Common myeloid progenitor, CD34-positive (primary cell): ENCODE results near the gene SLC8A2.
A peak's percentile ranks its signal among the peaks of the same experiment; 100 is the strongest.

ENCODE experiments used
- CTCF ChIA-PET: fragments of 350-600 bp; sonication (Branson Sonifier 250); formaldehyde crosslinking; loops from one replicate; lab custom pipeline; 2021; ENCODE audit warnings: antibody characterized with exemption; lab: Charles Lee
- POLR2A ChIA-PET: fragments of 350-600 bp; sonication (Branson Sonifier 250); formaldehyde crosslinking; loops from one replicate; lab custom pipeline; 2021; ENCODE audit warnings: antibody characterized with exemption; lab: Charles Lee
- DNase-seq, 3 donors: peaks; one replicate each; pipeline versions ENCODE4 v3.0.0 to v3.0.0-alpha.2; 2013
- H3K27ac ChIP-seq, 2 experiments: 1 replicate in 1 of 2; 2 replicates in 1 of 2; pipeline ENCODE4 v1.7.0; 2013; ENCODE audit warnings: inconsistent platforms in 2 of 2, low read length in 2 of 2, mild to moderate bottlenecking in 2 of 2, low read depth in 1 of 2, moderate library complexity in 1 of 2; ENCODE audit not compliant: severe bottlenecking in 2 of 2, insufficient read depth in 1 of 2, poor library complexity in 1 of 2
- H3K27me3 ChIP-seq, 5 experiments: replicated peaks in 2 of 5; 1 replicate in 3 of 5; 2 replicates in 2 of 5; pipeline versions ENCODE4 v1.6.1 to v1.7.0; 2013; ENCODE audit warnings: low read length in 4 of 5, mild to moderate bottlenecking in 2 of 5, moderate library complexity in 2 of 5, inconsistent platforms in 1 of 5; ENCODE audit not compliant: insufficient read depth in 5 of 5, control insufficient read depth in 4 of 5
- H3K36me3 ChIP-seq, 4 experiments: 1 replicate in 2 of 4; 2 replicates in 2 of 4; pipeline versions ENCODE4 v1.6.1 to v1.7.0; 2013; ENCODE audit warnings: low read length in 3 of 4, control low read depth in 1 of 4, mild to moderate bottlenecking in 1 of 4; ENCODE audit not compliant: control insufficient read depth in 4 of 4, insufficient read depth in 4 of 4
- H3K4me1 ChIP-seq, 4 experiments: 1 replicate in 3 of 4; 2 replicates in 1 of 4; pipeline versions ENCODE4 v1.6.1 to v1.7.1; 2013; ENCODE audit warnings: low read length in 3 of 4, mild to moderate bottlenecking in 3 of 4, control low read depth in 1 of 4, inconsistent platforms in 1 of 4, moderate library complexity in 1 of 4; ENCODE audit not compliant: control insufficient read depth in 4 of 4, insufficient read depth in 4 of 4; ENCODE audit errors: control extremely low read depth in 1 of 4
- H3K4me3 ChIP-seq, 7 experiments: 1 replicate in 4 of 7; 2 replicates in 3 of 7; pipeline versions ENCODE4 v1.5.1 to v1.7.0; 2013; ENCODE audit warnings: mild to moderate bottlenecking in 7 of 7, low read length in 6 of 7, moderate library complexity in 6 of 7, inconsistent platforms in 2 of 7, low read depth in 2 of 7, control low read depth in 1 of 7; ENCODE audit not compliant: insufficient read depth in 4 of 7, control insufficient read depth in 1 of 7; ENCODE audit errors: extremely low read depth in 1 of 7
- H3K9me3 ChIP-seq, 5 experiments: 1 replicate in 4 of 5; 2 replicates in 1 of 5; pipeline versions ENCODE4 v1.6.1 to v1.7.1; 2013; ENCODE audit warnings: low read length in 4 of 5, mild to moderate bottlenecking in 2 of 5, inconsistent platforms in 1 of 5, low read depth in 1 of 5, moderate library complexity in 1 of 5; ENCODE audit not compliant: control insufficient read depth in 4 of 5, insufficient read depth in 2 of 5; ENCODE audit errors: control extremely low read depth in 1 of 5
- WGBS: methylation state at CpG from one replicate; pipeline ENCODE4 v1.1.5; 2013; ENCODE audit not compliant: insufficient coverage; 5-methylcytosine and 5-hydroxymethylcytosine counted together

Gene SLC8A2

GRCh38 chr19:47421844-47422395, 49.8 kb downstream of the SLC8A2 start:
- H3K9me3 ChIP-seq: no peaks in the 10 kb centered on the region
- ChIA-PET POLR2A (no interaction called here), CTCF (no interaction called here)
- H3K27me3 ChIP-seq: peaks cover 13 to 95% (median 43%) of the 10 kb centered on the region in 5 experiments
- no peak overlapping the region for H3K27ac ChIP-seq
- no peaks in the 10 kb centered on the region for H3K36me3 ChIP-seq
- H3K4me1 ChIP-seq: peaks cover 0 to 19% (median 10%) of the 10 kb centered on the region in 4 experiments
- WGBS: 2% methylated on average over 20 of the region's 31 CpGs
- peak in 1 of 3 donors; percentile 34 for DNase-seq
- no peak overlapping the region for H3K4me3 ChIP-seq

GRCh38 chr19:47421244-47421786, 50.4 kb downstream of the SLC8A2 start:
- CTCF ChIA-PET: no interaction called here
- no peaks in the 10 kb centered on the region for H3K36me3 ChIP-seq
- no peak overlapping the region for H3K4me3 ChIP-seq
- H3K9me3 ChIP-seq: no peaks in the 10 kb centered on the region
- POLR2A ChIA-PET: no interaction called here
- WGBS: 15% methylated on average over 12 of the region's 16 CpGs
- H3K27me3 ChIP-seq: peaks cover 13 to 95% (median 43%) of the 10 kb centered on the region in 5 experiments
- DNase-seq: no peak
- H3K4me1 ChIP-seq: peaks cover 0 to 19% (median 10%) of the 10 kb centered on the region in 4 experiments
- H3K27ac ChIP-seq: no peak overlapping the region

GRCh38 chr19:47419789-47420188, 51.9 kb downstream of the SLC8A2 start:
- Histone ChIP-seq H3K27ac (no peak overlapping the region), H3K27me3 (peaks cover 10 to 97% (median 44%) of the 10 kb centered on the region in 5 experiments), H3K4me1 (peaks cover 0 to 19% (median 10%) of the 10 kb centered on the region in 4 experiments), H3K36me3 (no peaks in the 10 kb centered on the region), H3K9me3 (no peaks in the 10 kb centered on the region), H3K4me3 (peak overlapping the region in 1 of 7 experiments; percentile 43)
- ChIA-PET POLR2A (no interaction called here), CTCF (no interaction called here)
- 8% methylated on average over 8 of the region's 19 CpGs for WGBS
- no peak for DNase-seq

- DNase-seq: peak in 1 of 3 donors; percentile 8
- CTCF ChIA-PET: interaction anchor here (1.1 kb wide), 1 partner anchor 124 kb away, joined by 3 read pairs; no protein-coding TSS in a partner anchor
- Histone ChIP-seq H3K4me3 (peak within 1 kb of the TSS in 2 of 7 experiments; percentile 38 to 43), H3K27ac (no peak within 1 kb of the TSS), H3K9me3 (no peaks in the 10 kb centered on the region), H3K4me1 (peaks cover 0 to 19% (median 10%) of the 10 kb centered on the region in 4 experiments), H3K36me3 (no peaks in the 10 kb centered on the region), H3K27me3 (peaks cover 10 to 97% (median 44%) of the 10 kb centered on the region in 5 experiments)
- 0% methylated on average over 31 of the region's 70 CpGs for WGBS
- POLR2A ChIA-PET: interaction anchor here (0.7 kb wide), 1 partner anchor 595 kb away, joined by 3 read pairs; no protein-coding TSS in a partner anchor
Observed at GRCh38 chr19:47419030-47419783, 52.5 kb downstream of the SLC8A2 start, which contains the start of gene MEIS3. MEIS3 (minus strand) TSS chr19:47419527; CDS start chr19:47419081, 446 bp downstream.

- Histone ChIP-seq H3K27ac (no peak overlapping the region), H3K9me3 (no peaks in the 10 kb centered on the region), H3K27me3 (peaks cover 10 to 95% (median 42%) of the 10 kb centered on the region in 5 experiments), H3K36me3 (no peaks in the 10 kb centered on the region), H3K4me3 (peak overlapping the region in 1 of 7 experiments; percentile 38), H3K4me1 (peaks cover 0 to 19% (median 10%) of the 10 kb centered on the region in 4 experiments)
- ChIA-PET POLR2A (interaction anchor here (0.7 kb wide), 1 partner anchor 594 kb away, joined by 3 read pairs; no protein-coding TSS in a partner anchor), CTCF (interaction anchor here (1.1 kb wide), 1 partner anchor 124 kb away, joined by 3 read pairs; no protein-coding TSS in a partner anchor)
- DNase-seq: peak in 1 of 3 donors; percentile 17
- WGBS: 0% methylated on average over 8 of the region's 9 CpGs
Observed at GRCh38 chr19:47418692-47419029, 53.0 kb downstream of the SLC8A2 start.

GRCh38 chr19:47417746-47418691, 53.7 kb downstream of the SLC8A2 start:
- Histone ChIP-seq H3K9me3 (no peaks in the 10 kb centered on the region), H3K27me3 (peaks cover 9 to 95% (median 40%) of the 10 kb centered on the region in 5 experiments), H3K4me1 (peaks cover 0 to 19% (median 10%) of the 10 kb centered on the region in 4 experiments), H3K27ac (no peak overlapping the region), H3K4me3 (no peak overlapping the region), H3K36me3 (no peaks in the 10 kb centered on the region)
- 3% methylated on average over 23 of the region's 34 CpGs for WGBS
- POLR2A ChIA-PET: interaction anchor here (0.7 kb wide), 1 partner anchor 594 kb away, joined by 3 read pairs; no protein-coding TSS in a partner anchor
- CTCF ChIA-PET: interaction anchor here (1.1 kb wide), 1 partner anchor 123 kb away, joined by 3 read pairs; no protein-coding TSS in a partner anchor
- DNase-seq: peak in 1 of 3 donors; percentile 37
